Body of pancreas (tissue), 4 donors: Measurements from ENCODE around the gene DNASE1L2. TPM values are rescaled to one million over a fixed set of nuclear protein-coding genes. Genes with fewer than 3 reads are reported as not detected.

Source experiments
- ATAC-seq: fragments of 150-250 bp; one replicate; pipeline ENCODE4 v1.9.1; 2016
- DNase-seq, 4 donors: peaks; one replicate each; pipeline ENCODE4 v3.0.0-alpha.2; 2019
- H3K27ac ChIP-seq, 4 donors: fragments of 200-600 bp; sonication (generic); 1 replicate in 3 of 4; 2 replicates in 1 of 4; pipeline versions ENCODE4 v1.5.1 to v1.6.1; 2016 to 2019; ENCODE audit warnings: mild to moderate bottlenecking in 1 of 4, mixed read lengths in 1 of 4, moderate library complexity in 1 of 4
- H3K27me3 ChIP-seq, 2 donors: fragments of 200-600 bp; sonication (generic); one replicate each; pipeline ENCODE4 v1.6.0; 2016; ENCODE audit warnings: mild to moderate bottlenecking in 1 of 2
- H3K36me3 ChIP-seq, 2 donors: fragments of 200-600 bp; sonication (generic); replicated peaks in 1 of 2; 2 replicates each; pipeline ENCODE4 v1.5.1; 2016; ENCODE audit warnings: low read depth in 2 of 2; ENCODE audit not compliant: insufficient read depth in 1 of 2
- H3K4me1 ChIP-seq: fragments of 200-600 bp; sonication (generic); one replicate; pipeline ENCODE4 v1.6.0; 2016
- H3K4me3 ChIP-seq, 2 donors: fragments of 200-600 bp; sonication (generic); 1 replicate in 1 of 2; 2 replicates in 1 of 2; pipeline ENCODE4 v1.5.1; 2016 to 2019
- H3K9me3 ChIP-seq, 3 donors: fragments of 200-600 bp; sonication (generic); 1 replicate in 2 of 3; 2 replicates in 1 of 3; pipeline ENCODE4 v1.5.1; 2016
- CTCF ChIP-seq, 7 experiments: fragments of 450-650 bp in 4 of 7; fragments of 200-600 bp in 3 of 7; sonication (generic) in 3 of 7; IDR thresholded peaks; one replicate each; pipeline ENCODE4 v1.5.1; 2016 to 2019; ENCODE audit warnings: antibody characterized with exemption in 7 of 7
- POLR2A ChIP-seq, 3 donors: fragments of 450-650 bp; IDR thresholded peaks; one replicate each; pipeline ENCODE4 v1.6.1; 2016; ENCODE audit warnings: antibody characterized with exemption in 3 of 3, mild to moderate bottlenecking in 2 of 3
- WGBS, 2 donors: methylation state at CpG; one replicate each; pipeline ENCODE4 v1.1.5; 2017; 5-methylcytosine and 5-hydroxymethylcytosine counted together
- intact Hi-C: fragments of 100-400 bp; cut with DNase I; formaldehyde crosslinking; loops from one replicate; pipeline ENCODE4 v1.15.1; 2023
- total RNA-seq, 2 donors: library from RNA; depleted of rRNA; stranded (reverse); fragments of >200 nt; gene quantifications; one replicate each; pipeline ENCODE4 v1.1.0, GENCODE V29; 2016

DNASE1L2 gene
- total RNA-seq, 2 donors from 2014 or later: 1.3 TPM; not detected in 1

- ATAC-seq (peak; percentile 94), DNase-seq (peak; percentile 96 to 97 (median 96))
- Histone ChIP-seq H3K4me3 (peak within 1 kb of the TSS; percentile 69 to 99), H3K27me3 (no peaks in the 10 kb centered on the region), H3K9me3 (no peaks in the 10 kb centered on the region), H3K27ac (peak within 1 kb of the TSS; percentile 91 to 99 (median 98)), H3K36me3 (no peaks in the 10 kb centered on the region), H3K4me1 (peaks cover 31% of the 10 kb centered on the region)
- TF ChIP-seq POLR2A (IDR thresholded peaks at IDR 0.05) (peak; percentile 95 to 98 (median 96)), CTCF (IDR thresholded peaks at IDR 0.05) (peak in 3 of 7 experiments; percentile 8 to 34 (median 25))
- 0% methylated on average over 13 to 60 of the region's 88 CpGs for WGBS, 2 donors
- intact Hi-C loops: no loop called here
Observed at GRCh38 chr16:2267913-2268666, 31.8 kb downstream of the DNASE1L2 start, which contains the start of gene RNPS1. TSS of gene RNPS1 (minus strand) at chr16:2268126. CDS start at chr16:2264643, 3,483 bp downstream.

DNA sequence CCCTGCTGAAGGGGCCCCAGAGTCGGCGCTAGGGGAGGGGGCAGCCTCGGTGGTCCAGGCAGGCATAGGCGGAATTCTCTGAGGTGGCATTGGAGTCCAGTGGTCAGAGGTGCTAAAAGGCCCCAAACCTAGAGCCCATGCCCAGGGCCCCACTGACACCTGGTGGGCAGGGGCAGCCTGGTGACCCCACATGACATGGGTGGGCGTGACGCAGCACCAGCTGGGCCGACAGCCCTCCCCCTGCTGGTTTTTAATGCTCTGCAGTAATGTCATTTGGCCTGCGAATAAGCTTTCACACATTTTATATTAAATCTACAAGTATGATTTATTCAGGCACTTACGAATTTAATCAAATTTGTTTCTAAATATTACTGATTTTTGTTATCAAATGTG, 33.8 kb downstream of the DNASE1L2 start:
- Histone ChIP-seq H3K9me3 (no peaks in the 10 kb centered on the region), H3K36me3 (no peaks in the 10 kb centered on the region), H3K27me3 (no peaks in the 10 kb centered on the region), H3K27ac (no peak overlapping the region), H3K4me3 (no peak overlapping the region), H3K4me1 (peaks cover 31% of the 10 kb centered on the region)
- intact Hi-C loops: loop anchor here (5.0 kb wide), 1 partner anchor 227 kb away; no protein-coding TSS in a partner anchor
- TF ChIP-seq CTCF (IDR thresholded peaks at IDR 0.05) (no peak), POLR2A (IDR thresholded peaks at IDR 0.05) (no peak)
- ATAC-seq (no peak), DNase-seq (no peak)
- WGBS, 2 donors: 86 to 87% methylated on average over 5 to 9 of the region's 9 CpGs

GRCh38 chr16:2270588-2271470, 34.6 kb downstream of the DNASE1L2 start:
- no peak for DNase-seq
- TF ChIP-seq CTCF (IDR thresholded peaks at IDR 0.05) (no peak), POLR2A (IDR thresholded peaks at IDR 0.05) (no peak)
- Histone ChIP-seq H3K27ac (no peak overlapping the region), H3K4me1 (peaks cover 26% of the 10 kb centered on the region), H3K9me3 (no peaks in the 10 kb centered on the region), H3K27me3 (no peaks in the 10 kb centered on the region), H3K4me3 (no peak overlapping the region), H3K36me3 (no peaks in the 10 kb centered on the region)
- 73 to 74% methylated on average over 12 to 13 of the region's 15 CpGs for WGBS, 2 donors
- ATAC-seq: no peak
- intact Hi-C loops: loop anchor here (5.0 kb wide), 1 partner anchor 226 kb away; no protein-coding TSS in a partner anchor

DNA sequence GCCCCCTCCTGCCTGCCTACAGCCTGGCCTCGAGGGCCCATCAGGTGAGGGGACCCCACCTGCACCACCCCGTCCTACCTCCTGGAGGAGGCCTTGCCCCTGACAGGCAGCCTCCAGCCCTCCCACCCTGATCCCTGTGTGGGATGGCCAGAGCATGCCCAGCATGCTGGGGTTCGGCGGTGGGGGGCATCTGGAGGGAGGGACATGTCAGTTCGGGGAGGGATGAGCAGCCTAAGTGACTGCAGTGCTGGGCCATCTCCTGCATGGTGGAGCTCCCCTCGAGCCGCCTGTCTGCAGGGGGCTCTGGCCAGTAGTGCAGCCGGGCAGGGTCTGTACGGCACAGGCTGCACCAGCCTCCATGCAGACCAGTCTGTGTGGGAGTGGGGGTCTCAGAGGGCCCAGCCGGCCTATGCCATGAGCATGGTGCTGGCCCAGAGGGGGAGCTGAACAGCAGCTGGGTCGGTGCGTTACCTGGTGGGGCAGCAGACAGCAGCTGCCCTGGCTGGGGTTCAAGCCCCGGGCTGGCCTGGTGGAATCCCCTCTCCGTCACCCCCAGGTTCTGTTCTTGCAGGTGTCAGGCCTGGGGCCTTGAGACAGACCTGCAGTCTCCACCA, 35.7 kb downstream of the DNASE1L2 start:
- Histone ChIP-seq H3K4me3 (no peak overlapping the region), H3K4me1 (peaks cover 16% of the 10 kb centered on the region), H3K27ac (no peak overlapping the region), H3K36me3 (no peaks in the 10 kb centered on the region), H3K9me3 (no peaks in the 10 kb centered on the region), H3K27me3 (no peaks in the 10 kb centered on the region)
- intact Hi-C loops: loop anchor here (5.0 kb wide), 1 partner anchor 225 kb away; no protein-coding TSS in a partner anchor
- WGBS, 2 donors: 55 to 89% methylated on average over 2 to 12 of the region's 14 CpGs
- ATAC-seq (no peak), DNase-seq (no peak)
- TF ChIP-seq POLR2A (IDR thresholded peaks at IDR 0.05): no peak
- TF ChIP-seq CTCF (IDR thresholded peaks at IDR 0.05): no peak
